Hepatocyte (in vitro differentiated cells): ENCODE data around the gene OPN1LW.

ENCODE experiments used
- EZH2 ChIP-seq: fragments of 200-600 bp; sonication (generic); IDR thresholded peaks from 2 replicates; pipeline ENCODE4 v1.6.1; 2016; ENCODE audit warnings: antibody characterized with exemption, mild to moderate bottlenecking, borderline replicate concordance
- TF ChIP-seq, protein P1 (sequence below): fragments of 200-600 bp; sonication (generic); IDR thresholded peaks from 2 replicates; pipeline ENCODE4 v1.5.1; 2016; ENCODE audit warnings: antibody characterized with exemption, mild to moderate bottlenecking; ENCODE audit not compliant: poor library complexity

- TF ChIP-seq, protein P1, sequence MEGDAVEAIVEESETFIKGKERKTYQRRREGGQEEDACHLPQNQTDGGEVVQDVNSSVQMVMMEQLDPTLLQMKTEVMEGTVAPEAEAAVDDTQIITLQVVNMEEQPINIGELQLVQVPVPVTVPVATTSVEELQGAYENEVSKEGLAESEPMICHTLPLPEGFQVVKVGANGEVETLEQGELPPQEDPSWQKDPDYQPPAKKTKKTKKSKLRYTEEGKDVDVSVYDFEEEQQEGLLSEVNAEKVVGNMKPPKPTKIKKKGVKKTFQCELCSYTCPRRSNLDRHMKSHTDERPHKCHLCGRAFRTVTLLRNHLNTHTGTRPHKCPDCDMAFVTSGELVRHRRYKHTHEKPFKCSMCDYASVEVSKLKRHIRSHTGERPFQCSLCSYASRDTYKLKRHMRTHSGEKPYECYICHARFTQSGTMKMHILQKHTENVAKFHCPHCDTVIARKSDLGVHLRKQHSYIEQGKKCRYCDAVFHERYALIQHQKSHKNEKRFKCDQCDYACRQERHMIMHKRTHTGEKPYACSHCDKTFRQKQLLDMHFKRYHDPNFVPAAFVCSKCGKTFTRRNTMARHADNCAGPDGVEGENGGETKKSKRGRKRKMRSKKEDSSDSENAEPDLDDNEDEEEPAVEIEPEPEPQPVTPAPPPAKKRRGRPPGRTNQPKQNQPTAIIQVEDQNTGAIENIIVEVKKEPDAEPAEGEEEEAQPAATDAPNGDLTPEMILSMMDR, result no peak
- TF ChIP-seq EZH2, result no peak
Observed at GRCh38 chrX:154096140-154097002, 47.7 kb upstream of the OPN1LW start.
